Upper lobe of right lung (tissue), 1 donor: ENCODE results near the gene TNFAIP8L1. TPM values are rescaled to one million over a fixed set of nuclear protein-coding genes. Genes with fewer than 3 reads are reported as not detected.
"Not testable (repeated sequence)": the region's sequence is repeated elsewhere in the genome, so short reads cannot be mapped to it uniquely, and the experiment has no call there.

Source experiments
- ATAC-seq: fragments of 200-7000 bp; cut with Tn5 transposase; one replicate; pipeline ENCODE4 v1.9.1; 2020; ENCODE audit warnings: mild to moderate bottlenecking, moderate library complexity
- DNase-seq: peaks from one replicate; pipeline ENCODE4 v3.0.0-alpha.2; 2020
- H3K27ac ChIP-seq: fragments of 200-600 bp; one replicate; pipeline ENCODE4 v1.8.0; 2022
- H3K27me3 ChIP-seq: fragments of 200-600 bp; one replicate; pipeline ENCODE4 v1.8.0; 2022; ENCODE audit warnings: mild to moderate bottlenecking
- H3K36me3 ChIP-seq: fragments of 200-600 bp; one replicate; pipeline ENCODE4 v1.8.0; 2022
- H3K4me1 ChIP-seq: fragments of 200-600 bp; one replicate; pipeline ENCODE4 v1.8.0; 2022
- H3K4me3 ChIP-seq: fragments of 200-600 bp; one replicate; pipeline ENCODE4 v1.8.0; 2022; ENCODE audit warnings: mild to moderate bottlenecking
- H3K9me3 ChIP-seq: fragments of 200-600 bp; one replicate; pipeline ENCODE4 v1.8.0; 2022
- intact Hi-C: fragments of 100-400 bp; cut with DNase I; formaldehyde crosslinking; loops from one replicate; pipeline ENCODE4 v1.11.0; 2022
- total RNA-seq: library from RNA; stranded (reverse); fragmentation: NEBNext Ultra II Directional; extraction: Animal tissue kit (Norgen Biotek cat#: 25700); gene quantifications from one replicate; pipeline ENCODE4 v1.2.1, GENCODE V29; 2021
- TF ChIP-seq, protein P1 (sequence below): fragments of 200-600 bp; IDR thresholded peaks from one replicate; pipeline ENCODE4 v1.8.0; 2022; ENCODE audit warnings: antibody characterized with exemption
- donor health status: DM: no; HTN: yes; CAD: no; lungs with severe emphysema.

Gene TNFAIP8L1
- total RNA-seq, 1 donor from 2014 or later: 11.9 TPM

DNA sequence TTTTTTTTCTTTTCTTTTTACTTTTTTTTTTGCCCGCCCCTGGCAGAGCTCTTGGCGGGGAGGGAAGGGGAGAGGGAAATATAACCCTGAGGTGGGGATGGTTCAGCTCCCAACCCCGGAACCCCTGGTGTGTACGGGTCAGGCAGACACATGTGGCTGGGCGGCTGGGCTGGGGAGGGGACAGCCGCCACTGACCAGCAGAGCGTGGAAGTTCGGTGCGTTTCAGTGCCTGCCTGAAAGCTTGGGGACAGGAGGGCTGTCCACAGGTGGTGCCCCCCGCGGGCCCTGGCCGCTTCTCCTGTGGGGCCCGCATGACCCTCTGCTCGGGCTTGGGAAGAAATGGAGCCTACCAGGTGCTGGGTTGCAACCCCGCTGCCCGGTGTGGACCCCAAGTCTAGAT lies 36.0 kb downstream of the TNFAIP8L1 start:
- intact Hi-C loops: no loop called here
- peaks cover 42% of the 10 kb centered on the region for H3K36me3 ChIP-seq
- no peak overlapping the region for H3K27ac ChIP-seq
- ATAC-seq (no peak), DNase-seq (no peak)
- TF ChIP-seq, protein P1, sequence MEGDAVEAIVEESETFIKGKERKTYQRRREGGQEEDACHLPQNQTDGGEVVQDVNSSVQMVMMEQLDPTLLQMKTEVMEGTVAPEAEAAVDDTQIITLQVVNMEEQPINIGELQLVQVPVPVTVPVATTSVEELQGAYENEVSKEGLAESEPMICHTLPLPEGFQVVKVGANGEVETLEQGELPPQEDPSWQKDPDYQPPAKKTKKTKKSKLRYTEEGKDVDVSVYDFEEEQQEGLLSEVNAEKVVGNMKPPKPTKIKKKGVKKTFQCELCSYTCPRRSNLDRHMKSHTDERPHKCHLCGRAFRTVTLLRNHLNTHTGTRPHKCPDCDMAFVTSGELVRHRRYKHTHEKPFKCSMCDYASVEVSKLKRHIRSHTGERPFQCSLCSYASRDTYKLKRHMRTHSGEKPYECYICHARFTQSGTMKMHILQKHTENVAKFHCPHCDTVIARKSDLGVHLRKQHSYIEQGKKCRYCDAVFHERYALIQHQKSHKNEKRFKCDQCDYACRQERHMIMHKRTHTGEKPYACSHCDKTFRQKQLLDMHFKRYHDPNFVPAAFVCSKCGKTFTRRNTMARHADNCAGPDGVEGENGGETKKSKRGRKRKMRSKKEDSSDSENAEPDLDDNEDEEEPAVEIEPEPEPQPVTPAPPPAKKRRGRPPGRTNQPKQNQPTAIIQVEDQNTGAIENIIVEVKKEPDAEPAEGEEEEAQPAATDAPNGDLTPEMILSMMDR: no peak
- H3K4me3 ChIP-seq: no peak overlapping the region
- no peaks in the 10 kb centered on the region for H3K9me3 ChIP-seq
- no peaks in the 10 kb centered on the region for H3K27me3 ChIP-seq
- peaks cover 5% of the 10 kb centered on the region for H3K4me1 ChIP-seq

DNA sequence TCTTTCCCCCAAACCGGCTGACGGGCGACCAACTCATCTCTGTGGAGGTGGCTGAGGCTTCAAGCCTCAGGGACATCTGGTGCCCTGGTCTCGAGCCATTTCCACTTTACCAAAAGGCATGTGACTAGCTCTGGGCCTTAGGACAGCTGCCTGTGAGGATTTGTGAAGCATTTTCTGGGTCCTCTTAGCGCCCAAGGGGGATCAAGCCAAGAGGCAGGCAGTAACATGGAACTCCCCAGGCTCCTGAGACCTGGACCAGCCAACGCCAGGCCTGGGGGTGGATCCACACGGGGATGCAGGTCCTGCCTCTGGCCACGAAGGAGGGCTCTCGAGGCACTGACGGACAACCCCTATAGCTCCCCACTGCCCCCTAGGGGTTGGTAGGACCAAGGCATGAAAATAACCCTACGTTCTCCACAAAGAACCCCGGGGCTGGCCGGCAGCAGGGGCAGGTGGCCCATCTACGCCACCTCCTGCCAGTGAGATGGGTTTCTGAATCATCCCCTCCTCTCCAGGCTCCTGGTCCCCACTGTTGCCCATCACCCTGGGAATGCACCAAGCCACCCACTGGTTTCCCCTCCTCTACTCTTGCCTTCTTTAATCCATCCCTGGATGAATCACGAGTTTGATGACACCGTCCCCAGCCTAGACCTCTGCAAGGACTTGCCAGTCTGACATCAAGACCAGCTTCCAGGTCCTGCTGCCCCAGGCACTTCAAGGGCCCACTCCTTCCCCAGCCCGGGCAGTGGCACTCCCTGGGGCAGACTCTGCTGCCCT lies 37.8 kb downstream of the TNFAIP8L1 start:
- peak; percentile 80 for ATAC-seq
- Histone ChIP-seq H3K27ac (no peak overlapping the region), H3K36me3 (peaks cover 58% of the 10 kb centered on the region), H3K27me3 (no peaks in the 10 kb centered on the region), H3K4me3 (no peak overlapping the region), H3K4me1 (no peaks in the 10 kb centered on the region), H3K9me3 (no peaks in the 10 kb centered on the region)
- TF ChIP-seq, protein P1: peak; percentile 54
- intact Hi-C loops: no loop called here
- no peak for DNase-seq

DNA sequence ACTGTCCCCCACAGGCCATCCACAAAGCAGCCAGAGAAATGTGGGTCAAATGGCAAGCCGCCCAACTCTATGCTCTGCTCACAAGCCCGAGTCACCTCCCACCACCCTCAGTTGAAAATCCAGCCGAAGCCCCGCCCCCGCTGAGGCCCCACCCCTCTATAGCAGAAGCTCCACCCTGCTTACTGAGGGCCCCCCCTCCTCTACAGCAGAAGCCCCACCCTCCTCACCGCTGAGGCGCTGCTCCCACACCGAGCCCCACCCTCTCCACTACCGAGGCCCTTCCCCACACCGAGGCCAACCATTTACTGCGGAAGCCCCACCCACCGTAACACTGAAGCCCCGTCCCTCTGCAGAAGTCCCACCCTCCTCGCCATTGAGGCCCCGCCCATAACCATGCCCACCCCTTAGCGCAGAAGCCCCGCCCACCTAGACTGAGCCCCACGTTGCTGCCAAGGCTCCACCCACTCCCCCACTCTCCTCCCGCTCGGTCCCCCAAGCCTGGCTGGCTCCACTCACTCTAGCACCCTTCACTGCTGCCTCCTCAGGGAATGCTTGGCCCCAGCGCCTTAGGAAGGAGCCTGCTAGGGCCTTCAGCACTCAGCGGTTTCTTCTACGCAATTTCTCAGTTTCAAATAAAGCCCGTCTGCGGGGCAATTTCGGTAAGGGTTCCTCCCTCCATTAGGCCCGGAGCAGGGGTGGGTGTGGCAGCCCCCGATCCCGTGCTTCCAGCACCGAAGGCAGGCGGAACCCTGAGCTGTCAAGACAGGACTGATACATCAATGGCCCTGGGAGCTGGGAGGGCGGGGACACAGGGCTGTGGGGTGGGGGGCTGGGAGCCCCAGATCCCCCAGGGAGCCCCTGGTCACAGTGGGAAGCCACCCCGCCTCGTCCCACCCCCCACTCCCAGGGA lies 39.8 kb downstream of the TNFAIP8L1 start:
- DNase-seq: no peak
- Histone ChIP-seq H3K27me3 (no peaks in the 10 kb centered on the region), H3K9me3 (no peaks in the 10 kb centered on the region), H3K27ac (no peak overlapping the region), H3K4me1 (no peaks in the 10 kb centered on the region), H3K4me3 (no peak overlapping the region), H3K36me3 (peaks cover 78% of the 10 kb centered on the region)
- intact Hi-C loops: no loop called here
- TF ChIP-seq, protein P1: no peak
- peak; percentile 41 for ATAC-seq

DNA sequence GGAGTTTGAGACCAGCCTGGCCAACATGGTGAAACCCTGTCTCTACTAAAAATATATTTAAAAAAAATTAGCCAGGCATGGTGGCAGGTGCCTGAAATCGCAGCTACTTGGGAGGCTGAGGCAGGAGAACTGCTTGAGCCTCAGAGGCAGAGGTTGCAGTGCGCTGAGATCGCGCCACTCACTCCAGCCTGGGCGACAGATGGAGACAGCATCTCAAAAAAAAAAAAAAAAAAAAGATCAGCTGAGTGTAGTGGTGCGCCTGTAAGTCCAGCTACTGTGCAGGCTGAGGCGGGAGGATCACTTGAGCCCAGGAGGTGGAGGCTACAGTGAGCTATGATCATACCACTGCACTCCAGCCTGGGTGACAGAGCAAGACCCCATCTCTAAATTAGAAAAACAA lies 40.7 kb downstream of the TNFAIP8L1 start:
- H3K4me1 ChIP-seq, ATAC-seq, H3K27ac ChIP-seq, intact Hi-C loops, H3K27me3 ChIP-seq, DNase-seq, H3K4me3 ChIP-seq, H3K9me3 ChIP-seq: not testable (repeated sequence)
- H3K36me3 ChIP-seq: peaks cover 83% of the 10 kb centered on the region

DNA sequence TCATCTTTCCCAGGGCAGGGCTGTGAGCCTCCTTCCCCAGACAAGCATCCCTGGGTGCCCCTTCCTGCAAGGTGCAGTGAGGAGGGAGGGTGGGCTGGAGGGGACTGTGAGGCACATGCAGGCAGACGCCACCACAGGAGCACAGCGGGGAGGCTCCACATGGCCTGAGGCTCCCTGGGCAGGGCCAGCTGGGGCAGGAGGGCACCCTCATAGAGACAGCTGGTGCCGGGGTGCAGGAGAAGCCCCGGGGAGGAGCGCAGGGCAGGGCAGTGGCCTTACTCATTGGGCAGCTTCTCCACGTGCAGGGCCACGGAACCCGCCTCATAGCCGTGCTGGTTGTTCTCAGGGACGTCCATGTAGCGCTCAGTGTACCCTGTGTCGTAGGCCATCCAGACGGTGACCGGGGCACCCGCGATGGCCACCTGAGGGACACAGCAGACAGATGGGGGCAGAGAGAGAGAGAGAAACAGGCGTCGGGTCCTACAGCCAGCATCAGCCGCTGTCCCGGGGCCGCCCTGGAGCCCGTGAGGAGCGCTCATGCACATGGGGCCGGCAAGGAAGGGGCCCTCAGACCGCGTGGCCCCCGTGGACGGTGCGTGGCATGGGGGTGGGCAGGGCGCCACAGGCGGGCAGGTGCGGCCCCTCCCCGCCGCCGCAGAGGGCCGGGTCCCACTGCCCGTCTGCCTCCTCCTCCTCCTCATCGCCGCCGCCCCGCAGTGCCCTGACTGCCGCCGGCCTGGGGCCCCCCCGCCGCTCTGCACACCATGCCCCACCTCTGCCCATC lies 43.3 kb downstream of the TNFAIP8L1 start:
- no peak for DNase-seq
- H3K4me1 ChIP-seq: no peaks in the 10 kb centered on the region
- intact Hi-C loops: no loop called here
- no peak overlapping the region for H3K4me3 ChIP-seq
- no peaks in the 10 kb centered on the region for H3K27me3 ChIP-seq
- TF ChIP-seq, protein P1: no peak
- H3K36me3 ChIP-seq: peaks cover 87% of the 10 kb centered on the region
- H3K9me3 ChIP-seq: no peaks in the 10 kb centered on the region
- no peak overlapping the region for H3K27ac ChIP-seq
- ATAC-seq: peak; percentile 5
